BJ (cell line): ENCODE measurements around the gene KNSTRN. TPM values are rescaled to one million over a fixed set of nuclear protein-coding genes. Genes with fewer than 3 reads are reported as not detected.
A peak's percentile ranks its signal among the peaks of the same experiment; 100 is the strongest.

Experiments used
- CTCF ChIA-PET: fragments of 350-600 bp; formaldehyde crosslinking; extraction: SDS; loops from one replicate; lab custom pipeline; 2021; ENCODE audit warnings: antibody characterized with exemption, inconsistent platforms; lab: Yijun Ruan, JAX
- POLR2A ChIA-PET: fragments of 300-600 bp; sonication (Branson Sonifier 250); formaldehyde crosslinking; extraction: SDS; loops from one replicate; lab custom pipeline; 2021; ENCODE audit warnings: antibody characterized with exemption; lab: Charles Lee
- DNase-seq: peaks from one replicate; pipeline ENCODE4 v3.0.0-alpha.2; 2011; ENCODE audit warnings: low read depth
- H3K27me3 ChIP-seq: 2 replicates; pipeline ENCODE4 v1.6.0; 2011; ENCODE audit warnings: low read length; ENCODE audit not compliant: control insufficient read depth, insufficient read depth
- H3K36me3 ChIP-seq: 2 replicates; pipeline ENCODE4 v1.5.1; 2011; ENCODE audit warnings: low read length; ENCODE audit not compliant: control insufficient read depth, insufficient read depth
- H3K4me3 ChIP-seq: 2 replicates; pipeline ENCODE4 v1.5.1; 2011; ENCODE audit warnings: low read depth, mild to moderate bottlenecking, control low read depth, low read length
- CTCF ChIP-seq: IDR thresholded peaks from 2 replicates; pipeline ENCODE4 v1.5.1; 2011; ENCODE audit warnings: low read depth, mild to moderate bottlenecking, control low read depth, inconsistent platforms, low read length, moderate library complexity; ENCODE audit not compliant: insufficient read depth
- polyA plus RNA-seq: library from polyadenylated mRNA; depleted of rRNA; stranded (reverse); fragments of >200 nt; gene quantifications from 2 replicates; pipeline ENCODE4 v1.2.3, GENCODE V29; 2011

The KNSTRN gene
- polyA plus RNA-seq, 1 experiment = 26.4 TPM

- peaks cover 6% of the 10 kb centered on the region for H3K27me3 ChIP-seq
- TF ChIP-seq CTCF = no peak
- POLR2A ChIA-PET = no interaction called here
- no peaks in the 10 kb centered on the region for H3K36me3 ChIP-seq
- DNase-seq = no peak
- CTCF ChIA-PET = interaction anchor here (0.6 to 11.3 kb wide), 4 partner anchors 7 to 28 kb away, joined by 3 to 112 read pairs (median 5); partner anchors contain the start of genes CCDC9B and INAFM2
- no peak overlapping the region for H3K4me3 ChIP-seq
Measured at GRCh38 chr15:40348474-40348870, 34.0 kb upstream of the KNSTRN start.

GRCh38 chr15:40349163-40349562, 33.4 kb upstream of the KNSTRN start:
- Histone ChIP-seq H3K4me3 (no peak overlapping the region), H3K36me3 (no peaks in the 10 kb centered on the region), H3K27me3 (peaks cover 9% of the 10 kb centered on the region)
- no peak for TF ChIP-seq CTCF
- POLR2A ChIA-PET = no interaction called here
- DNase-seq = no peak
- CTCF ChIA-PET = interaction anchor here (1.6 to 11.3 kb wide), 3 partner anchors 8 to 29 kb away, joined by 4 to 112 read pairs (median 6); partner anchors contain the start of genes CCDC9B and INAFM2

- ChIA-PET CTCF (interaction anchor here (1.1 to 11.3 kb wide), 5 partner anchors 11 to 78 kb away, joined by 3 to 112 read pairs (median 5); partner anchors contain the start of genes CCDC9B and IVD), POLR2A (no interaction called here)
Measured at GRCh38 chr15:40352281-40352901, 30.1 kb upstream of the KNSTRN start.

GRCh38 chr15:40353697-40354096, 28.8 kb upstream of the KNSTRN start:
- POLR2A ChIA-PET = no interaction called here
- no peak overlapping the region for H3K4me3 ChIP-seq
- DNase-seq = no peak
- H3K27me3 ChIP-seq = peaks cover 10% of the 10 kb centered on the region
- no peaks in the 10 kb centered on the region for H3K36me3 ChIP-seq
- TF ChIP-seq CTCF = no peak
- CTCF ChIA-PET = interaction anchor here (0.6 to 11.3 kb wide), 7 partner anchors 12 to 182 kb away, joined by 3 to 112 read pairs (median 4); partner anchors contain the start of gene CCDC9B

More at GRCh38 chr15:40352281-40352901, 30.1 kb upstream of the KNSTRN start:
- no peaks in the 10 kb centered on the region for H3K36me3 ChIP-seq
- DNase-seq = no peak
- H3K4me3 ChIP-seq = no peak overlapping the region
- peaks cover 9% of the 10 kb centered on the region for H3K27me3 ChIP-seq
- no peak for TF ChIP-seq CTCF

GRCh38 chr15:40354408-40355171, 27.9 kb upstream of the KNSTRN start:
- POLR2A ChIA-PET = no interaction called here
- no peak for DNase-seq
- Histone ChIP-seq H3K4me3 (no peak overlapping the region), H3K27me3 (peaks cover 15% of the 10 kb centered on the region), H3K36me3 (no peaks in the 10 kb centered on the region)
- CTCF ChIA-PET = interaction anchor here (1.0 to 11.3 kb wide), 9 partner anchors 13 to 80 kb away, joined by 3 to 112 read pairs (median 5); partner anchors contain the start of gene CCDC9B
- TF ChIP-seq CTCF = peak; percentile 79
